NCI-H187 treated with DMSO at 0.1 percent for 48 hours (cell line): ENCODE data around the gene CGB5.
A peak's percentile ranks its signal among the peaks of the same experiment; 100 is the strongest.
"Not testable (repeated sequence)": the region's sequence is repeated elsewhere in the genome, so short reads cannot be mapped to it uniquely, and the experiment has no call there.

Source experiments
- DNase-seq: peaks from one replicate; lab custom pipeline; 2025; lab: John Stamatoyannopoulos, UW

Gene CGB5

DNA sequence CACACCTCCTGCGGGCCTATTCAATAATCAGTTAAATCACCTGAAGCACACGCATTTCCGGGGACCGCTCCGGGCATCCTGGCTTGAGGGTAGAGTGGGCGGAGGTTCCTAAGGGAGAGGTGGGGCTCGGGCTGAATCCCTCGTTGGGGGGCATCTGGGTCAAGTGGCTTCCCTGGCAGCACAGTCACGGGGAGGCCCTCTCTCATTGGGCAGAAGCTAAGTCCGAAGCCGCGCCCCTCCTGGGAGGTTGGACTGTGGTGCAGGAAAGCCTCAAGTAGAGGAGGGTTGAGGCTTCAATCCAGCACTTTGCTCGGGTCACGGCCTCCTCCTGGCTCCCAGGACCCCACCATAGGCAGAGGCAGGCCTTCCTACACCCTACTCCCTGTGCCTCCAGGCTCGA, at the start of gene CGB5:
Gene CGB5, plus strand, starts transcription at position 301 of the 400 bp plus-strand sequence. CDS start 362 bp downstream, outside the sequence.
- DNase-seq: not testable (repeated sequence)

DNA sequence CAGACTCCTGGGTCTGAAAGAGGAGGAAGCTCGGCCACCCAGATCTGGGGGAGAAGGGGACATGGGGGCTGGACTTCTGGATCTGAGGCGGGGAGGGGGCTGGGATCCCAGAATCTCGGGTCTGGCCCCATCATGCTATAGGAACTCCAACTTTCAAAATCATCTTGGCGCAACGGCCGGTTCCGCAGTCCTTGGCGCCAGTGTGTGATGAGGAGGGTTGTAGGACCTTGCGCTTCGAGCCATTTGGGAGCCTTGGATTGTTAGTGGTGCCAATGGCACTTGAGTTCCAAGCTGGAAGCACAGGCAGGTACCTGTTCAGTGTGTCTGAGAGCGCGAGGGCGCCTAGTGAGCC, 49.6 kb upstream of the CGB5 start:
- no peak for DNase-seq

DNA sequence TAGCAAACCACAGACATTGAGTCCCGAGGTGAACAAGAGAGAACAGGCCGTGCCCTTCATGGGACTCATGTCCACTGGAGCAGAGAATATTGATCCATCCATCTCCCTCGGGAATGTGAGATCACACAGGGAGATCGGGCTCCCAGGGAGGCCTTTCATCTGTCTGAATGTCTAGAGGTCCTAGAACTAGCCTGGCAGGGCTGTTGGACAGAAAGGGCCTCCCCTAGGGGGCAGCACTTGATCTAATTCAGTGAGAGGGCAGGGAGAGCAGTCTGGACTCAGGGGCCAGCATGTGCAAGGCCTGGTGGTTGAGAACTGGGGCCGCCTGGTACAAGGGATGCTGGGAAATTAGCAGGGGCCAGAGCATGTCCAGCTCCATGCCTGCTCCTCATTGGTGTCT, 45.7 kb upstream of the CGB5 start:
- no peak for DNase-seq

DNA sequence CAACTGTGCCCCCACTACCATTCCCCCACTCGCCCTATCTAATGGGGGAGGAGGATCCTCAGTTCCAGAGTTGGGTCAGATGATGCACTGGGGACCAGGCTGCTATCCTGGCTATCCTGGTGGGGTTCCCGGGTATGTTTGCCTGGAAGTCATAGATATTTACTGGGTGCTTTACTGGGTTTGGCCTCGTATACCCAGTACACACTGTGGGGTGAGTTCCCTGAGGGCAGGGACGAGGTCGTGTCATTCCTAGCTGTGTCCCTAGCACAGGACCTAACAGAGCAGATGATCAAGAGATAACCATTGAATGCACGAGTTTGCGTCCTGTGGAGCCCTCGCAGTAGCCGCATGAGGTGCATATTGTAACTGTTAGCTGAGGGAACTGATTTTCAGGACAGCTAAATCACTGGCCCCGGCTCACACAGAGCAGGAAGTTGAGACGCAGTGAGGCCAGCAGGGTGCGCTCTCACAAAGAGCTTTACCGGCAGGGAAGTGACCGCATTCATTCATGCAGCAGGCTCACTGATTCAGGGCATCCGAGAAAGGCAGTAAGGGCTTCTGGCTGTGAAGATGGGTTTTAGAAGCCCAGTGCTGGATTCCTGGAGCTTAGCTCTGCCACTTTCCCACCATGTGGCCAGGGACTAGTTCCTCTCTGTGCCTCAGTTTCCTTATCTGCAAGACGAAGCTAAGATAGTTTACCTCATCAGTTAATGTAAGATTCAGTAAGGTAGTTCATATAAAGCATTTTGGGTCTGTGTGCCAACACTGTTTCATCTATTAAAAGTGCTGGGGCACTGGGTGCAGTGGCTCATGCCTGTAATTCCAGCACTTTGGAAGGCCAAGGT, 43.9 kb upstream of the CGB5 start:
- no peak for DNase-seq

DNA sequence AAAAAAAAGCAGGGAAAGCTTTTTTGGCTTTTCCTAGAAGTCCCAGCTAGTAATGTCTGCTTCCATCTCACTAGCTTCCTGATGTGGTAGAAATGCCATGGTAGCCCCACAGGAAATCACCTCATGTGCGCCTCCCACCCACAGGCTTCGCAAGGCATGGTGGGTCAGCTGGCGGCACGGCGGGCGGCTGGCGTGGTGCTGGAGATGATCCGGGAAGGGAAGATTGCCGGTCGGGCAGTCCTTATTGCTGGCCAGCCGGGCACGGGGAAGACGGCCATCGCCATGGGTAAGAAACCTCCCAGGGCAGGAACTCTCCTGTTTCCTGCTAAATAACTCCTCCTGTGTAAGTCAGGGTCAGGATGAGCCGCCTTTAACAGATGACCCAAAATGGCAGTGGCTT, 39.5 kb upstream of the CGB5 start:
- no peak for DNase-seq

DNA sequence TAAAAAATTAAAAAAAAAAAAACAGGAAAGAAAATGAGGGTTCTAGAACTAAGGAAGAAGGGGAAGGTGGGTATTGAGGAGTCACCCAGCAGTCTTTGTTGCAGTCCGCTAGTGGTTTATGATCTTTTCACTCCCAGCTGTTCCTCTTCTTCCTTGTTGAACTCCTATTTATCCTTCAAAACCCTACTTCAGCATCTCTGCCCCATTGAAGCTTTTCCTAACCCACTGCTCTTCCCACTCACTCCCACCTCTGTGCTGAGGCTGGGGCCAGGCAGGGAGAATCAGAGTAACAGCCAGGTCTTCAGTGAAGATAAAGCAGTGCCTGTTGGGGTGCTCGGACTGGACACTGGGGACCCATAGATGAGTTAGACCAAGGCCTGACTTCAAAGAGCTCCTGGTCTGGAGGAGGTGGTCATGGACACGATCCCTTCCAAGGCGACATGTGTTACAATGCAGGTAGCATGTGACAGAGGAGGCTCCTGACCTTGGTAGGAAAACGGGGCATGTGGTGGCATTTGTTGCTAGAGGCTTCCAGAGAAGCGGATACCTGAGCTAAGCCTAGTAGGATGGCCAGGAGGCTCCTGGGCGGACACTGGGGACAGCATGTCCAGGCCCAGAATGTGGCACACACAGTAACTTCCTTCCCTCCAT, 38.6 kb upstream of the CGB5 start:
- no peak for DNase-seq

DNA sequence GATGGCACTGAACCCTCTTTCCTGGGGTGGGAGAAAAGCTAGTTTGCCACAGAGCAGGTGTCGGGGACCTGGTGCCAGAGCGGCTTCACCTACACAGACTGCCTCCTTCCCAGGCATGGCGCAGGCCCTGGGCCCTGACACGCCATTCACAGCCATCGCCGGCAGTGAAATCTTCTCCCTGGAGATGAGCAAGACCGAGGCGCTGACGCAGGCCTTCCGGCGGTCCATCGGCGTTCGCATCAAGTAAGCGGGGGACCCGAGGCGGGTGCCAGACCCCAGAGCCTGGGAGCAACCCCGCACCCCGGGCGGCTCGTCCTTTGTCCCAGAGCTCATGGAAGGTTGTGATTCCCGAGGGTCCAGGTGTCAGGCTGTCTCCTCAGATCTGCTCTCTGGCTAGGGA, 36.7 kb upstream of the CGB5 start:
- no peak for DNase-seq

DNA sequence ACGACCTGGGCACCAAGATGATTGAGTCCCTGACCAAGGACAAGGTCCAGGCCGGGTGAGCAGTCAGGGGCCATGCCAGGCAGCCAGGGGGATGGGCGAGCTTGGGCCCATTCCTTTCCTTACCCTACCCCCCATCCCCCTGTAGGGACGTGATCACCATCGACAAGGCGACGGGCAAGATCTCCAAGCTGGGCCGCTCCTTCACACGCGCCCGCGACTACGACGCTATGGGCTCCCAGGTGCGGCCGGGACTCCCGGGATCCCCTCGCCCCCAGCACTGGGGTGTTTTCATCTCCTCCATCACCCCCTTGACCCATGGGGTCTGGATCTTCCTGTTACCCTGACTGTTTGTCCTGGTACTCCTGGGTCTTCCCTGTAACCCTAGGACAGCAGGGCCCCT, 33.8 kb upstream of the CGB5 start:
- no peak for DNase-seq

DNA sequence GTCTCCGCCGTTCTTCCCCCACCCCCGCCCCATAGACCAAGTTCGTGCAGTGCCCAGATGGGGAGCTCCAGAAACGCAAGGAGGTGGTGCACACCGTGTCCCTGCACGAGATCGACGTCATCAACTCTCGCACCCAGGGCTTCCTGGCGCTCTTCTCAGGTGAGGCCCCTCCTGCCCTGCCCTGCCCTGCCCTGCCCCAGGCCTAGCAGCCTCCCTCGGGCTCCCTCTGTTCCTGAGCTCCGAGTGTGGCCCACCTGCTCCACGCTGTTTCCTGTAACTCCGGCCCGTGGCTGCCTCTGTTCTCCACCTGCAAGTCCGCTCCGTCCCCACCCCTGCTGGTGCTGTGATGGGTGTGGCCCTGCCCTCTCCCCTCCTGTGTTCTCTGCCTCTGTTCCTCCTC, 33.2 kb upstream of the CGB5 start:
- no peak for DNase-seq

DNA sequence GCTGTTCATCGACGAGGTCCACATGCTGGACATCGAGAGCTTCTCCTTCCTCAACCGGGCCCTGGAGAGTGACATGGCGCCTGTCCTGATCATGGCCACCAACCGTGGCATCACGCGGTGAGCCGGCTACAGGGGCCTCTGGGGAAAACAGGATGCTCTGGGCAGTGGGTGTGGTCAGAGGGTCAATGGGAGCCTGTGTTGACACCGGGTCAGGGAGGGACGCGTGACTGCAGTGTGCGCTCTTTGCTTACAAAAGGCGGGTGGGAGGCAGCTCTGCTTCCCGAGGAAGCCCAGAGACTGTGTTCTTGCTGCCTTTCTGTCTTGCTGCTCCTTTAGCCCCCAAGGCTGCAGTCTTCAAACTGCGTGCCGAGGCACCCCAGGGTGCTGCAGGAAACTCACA, 32.5 kb upstream of the CGB5 start:
- no peak for DNase-seq

DNA sequence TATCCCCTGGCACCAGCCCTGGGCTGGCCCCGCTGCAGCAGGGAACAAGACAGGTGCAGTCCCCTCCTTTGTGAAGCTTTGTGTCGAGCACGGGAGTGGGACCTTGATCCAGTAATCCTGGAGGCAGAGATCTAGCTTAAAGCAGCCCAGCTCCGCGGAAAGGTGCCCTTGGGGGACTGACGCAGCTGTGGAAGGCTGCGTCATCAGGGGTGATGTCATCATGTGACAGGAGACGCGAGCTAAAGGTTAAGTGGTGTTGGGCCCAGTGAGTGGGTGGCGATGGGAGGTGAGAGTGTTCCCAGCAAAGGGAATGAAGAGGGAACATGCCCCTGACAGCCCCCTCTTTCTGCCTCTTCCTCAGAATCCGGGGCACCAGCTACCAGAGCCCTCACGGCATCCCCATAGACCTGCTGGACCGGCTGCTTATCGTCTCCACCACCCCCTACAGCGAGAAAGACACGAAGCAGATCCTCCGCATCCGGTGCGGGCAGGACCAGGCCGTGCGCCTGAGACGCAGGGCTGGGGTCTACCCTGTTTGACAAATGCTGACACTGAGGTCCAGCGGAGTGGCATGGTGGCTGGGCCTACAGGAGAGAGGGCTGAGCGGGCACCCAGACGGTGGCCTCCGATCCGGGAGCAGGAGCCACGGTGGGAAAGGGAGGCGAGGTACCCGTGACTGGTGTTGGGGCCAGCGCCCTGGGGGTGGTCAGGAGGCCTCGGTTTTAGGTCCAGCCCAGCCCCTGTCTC, 29.4 kb upstream of the CGB5 start:
- DNase-seq: no peak

DNA sequence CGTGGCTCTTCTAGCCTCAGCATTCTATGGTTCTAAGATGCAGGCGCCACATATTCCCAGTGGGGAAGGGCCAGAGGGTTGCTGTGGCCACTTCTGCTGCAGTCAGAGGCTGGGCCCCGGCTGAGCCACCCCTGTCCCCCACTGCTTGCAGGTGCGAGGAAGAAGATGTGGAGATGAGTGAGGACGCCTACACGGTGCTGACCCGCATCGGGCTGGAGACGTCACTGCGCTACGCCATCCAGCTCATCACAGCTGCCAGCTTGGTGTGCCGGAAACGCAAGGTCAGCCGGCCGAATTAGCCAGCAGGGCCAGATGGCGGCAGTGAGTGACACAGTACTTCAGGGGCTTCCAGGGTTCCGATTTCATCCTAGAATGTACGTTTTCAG, 28.8 kb upstream of the CGB5 start:
- DNase-seq: no peak

DNA sequence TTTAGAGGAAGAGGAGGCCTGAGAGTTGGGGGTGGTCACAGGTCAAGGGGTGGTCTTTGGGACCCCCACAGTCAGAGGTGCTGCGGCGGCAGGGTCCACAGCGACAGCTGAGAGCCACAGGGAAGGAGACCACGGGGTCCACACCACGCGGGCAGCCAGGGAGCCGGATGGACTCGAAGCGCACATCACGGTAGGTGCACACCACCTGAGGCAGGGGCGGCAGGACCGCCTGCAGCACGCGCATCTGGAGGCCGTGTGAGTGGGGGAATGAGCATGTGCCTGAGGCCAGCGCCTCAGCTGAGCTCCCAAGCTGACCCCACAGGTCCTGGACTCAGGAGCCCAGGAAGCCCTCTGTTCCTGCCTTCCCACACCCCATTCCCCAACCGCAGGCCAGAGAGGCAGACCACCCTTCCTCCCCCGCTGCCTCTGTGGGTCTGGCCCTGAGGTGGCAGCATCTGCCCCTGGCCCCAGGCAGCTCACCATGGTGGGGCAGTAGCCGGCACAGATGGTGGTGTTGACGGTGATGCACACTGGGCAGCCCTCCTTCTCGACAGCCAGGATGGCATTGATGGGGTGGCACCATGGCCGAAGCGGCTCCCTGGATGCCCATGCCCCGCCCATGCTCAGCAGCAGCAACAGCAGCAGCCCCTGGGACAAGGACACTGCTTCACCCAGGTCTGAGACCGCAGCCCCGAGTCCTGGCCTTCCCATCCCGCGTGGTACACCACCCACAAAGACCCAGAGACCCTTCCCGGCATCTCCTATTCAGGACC, 27.4 kb upstream of the CGB5 start:
- no peak for DNase-seq

DNA sequence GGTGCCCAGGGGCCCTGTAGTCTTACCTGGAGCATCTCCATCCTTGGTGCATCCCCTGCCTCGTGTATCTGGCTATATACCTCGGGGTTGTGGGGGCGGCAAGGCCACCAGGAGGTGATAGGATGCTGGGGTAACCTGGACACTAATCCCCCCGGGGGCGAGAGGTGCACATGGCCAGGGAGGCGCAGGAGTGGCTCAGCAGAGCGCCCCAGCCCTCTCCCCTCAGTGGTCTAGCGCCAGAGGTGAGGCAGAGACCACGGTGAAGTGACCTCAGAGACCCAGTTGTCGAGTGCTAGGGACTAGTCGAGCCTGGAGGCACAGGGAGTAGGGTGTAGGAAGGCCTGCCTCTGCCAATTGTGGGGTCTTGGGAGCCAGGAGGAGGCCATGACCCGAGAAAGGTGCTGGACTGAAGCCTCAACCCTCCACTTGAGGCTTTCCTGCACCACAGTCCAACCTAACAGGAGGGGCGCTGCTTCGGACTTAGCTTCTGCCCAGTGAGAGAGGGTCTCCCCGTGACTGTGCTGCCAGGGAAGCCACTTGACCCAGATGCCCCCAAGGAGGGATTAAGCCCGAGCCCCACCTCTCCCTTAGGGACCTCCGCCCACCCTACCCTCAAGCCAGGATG, 26.5 kb upstream of the CGB5 start, which contains the start of gene LHB:
Gene LHB, minus strand, starts transcription at position 51 of the 625 bp plus-strand sequence. Its CDS starts 10 bp downstream, at position 41.
- DNase-seq: no peak

DNA sequence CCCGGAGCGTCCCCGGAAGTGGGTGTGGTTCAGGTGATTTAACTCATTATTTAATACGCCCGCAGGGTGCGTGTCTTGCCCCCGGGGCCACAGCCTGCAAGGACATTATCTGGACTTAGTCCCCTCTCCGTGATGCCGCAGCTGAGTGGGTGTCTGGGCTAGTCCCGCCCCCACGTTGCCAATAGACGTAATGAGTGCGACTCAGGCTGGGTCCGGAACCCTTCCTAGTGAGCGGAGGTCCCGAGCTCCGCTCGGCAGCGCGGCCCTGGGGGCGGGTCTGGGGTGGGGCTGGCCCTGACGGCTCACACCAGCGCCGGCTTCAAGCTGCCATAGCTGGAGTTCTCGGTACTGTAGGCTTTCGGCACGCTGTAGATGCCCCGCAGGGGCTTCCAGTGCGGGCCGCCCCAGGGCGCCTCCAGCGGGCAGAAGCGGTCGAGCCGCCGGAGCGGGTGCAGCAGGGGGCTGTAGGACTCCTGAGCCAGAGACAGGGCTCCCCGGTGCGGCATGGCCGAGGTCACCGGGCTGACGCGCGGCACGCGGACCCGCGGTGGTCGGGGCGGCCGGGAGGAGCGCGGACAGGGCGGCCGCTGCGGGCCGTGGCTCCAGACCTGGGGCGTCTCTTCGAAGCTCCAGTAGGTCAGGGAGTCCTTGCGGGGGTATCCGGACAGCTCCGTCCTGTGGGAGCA, 25.8 kb upstream of the CGB5 start:
- no peak for DNase-seq

DNA sequence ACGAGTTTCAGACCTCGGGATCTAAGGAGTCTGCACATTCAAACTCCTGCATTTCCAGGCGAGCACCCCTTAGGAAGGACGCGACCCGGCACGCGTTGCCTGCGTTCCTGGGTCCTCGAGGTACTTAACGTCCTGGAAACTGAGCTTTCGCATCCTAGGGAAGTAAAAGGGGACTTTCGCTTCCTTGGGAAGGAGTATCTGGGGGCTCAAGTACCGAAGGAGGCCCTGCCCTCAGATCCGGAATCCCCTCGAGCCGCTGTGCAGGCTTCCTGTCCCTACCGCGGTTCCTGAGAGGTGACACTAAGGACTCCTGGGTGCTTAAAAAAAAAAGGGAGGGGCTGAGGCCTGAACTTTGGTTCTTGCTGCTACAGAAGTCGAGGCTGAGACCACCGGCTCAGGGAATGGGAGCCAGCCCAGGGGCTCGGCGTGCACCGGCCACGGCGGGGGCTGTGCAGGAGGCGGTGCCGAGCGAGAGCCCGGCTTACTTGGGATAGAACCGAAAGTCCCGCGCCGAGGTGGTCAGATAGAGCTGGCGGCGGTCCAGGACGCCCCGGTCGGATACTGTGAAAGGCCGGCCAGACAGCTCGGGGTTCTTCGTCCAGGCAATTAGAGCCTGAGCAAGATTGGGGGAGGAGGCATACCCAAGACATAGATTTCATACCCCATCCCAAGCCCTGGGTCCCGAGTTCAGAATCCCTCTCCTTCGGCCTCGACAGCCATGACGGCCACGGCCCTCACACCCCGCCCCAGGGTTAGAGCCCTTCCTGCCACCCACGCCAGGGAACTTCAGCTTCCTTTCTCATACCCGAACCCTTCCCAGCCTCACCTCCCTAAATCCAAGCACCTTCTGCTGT, 25.0 kb upstream of the CGB5 start:
- not testable (repeated sequence) for DNase-seq

DNA sequence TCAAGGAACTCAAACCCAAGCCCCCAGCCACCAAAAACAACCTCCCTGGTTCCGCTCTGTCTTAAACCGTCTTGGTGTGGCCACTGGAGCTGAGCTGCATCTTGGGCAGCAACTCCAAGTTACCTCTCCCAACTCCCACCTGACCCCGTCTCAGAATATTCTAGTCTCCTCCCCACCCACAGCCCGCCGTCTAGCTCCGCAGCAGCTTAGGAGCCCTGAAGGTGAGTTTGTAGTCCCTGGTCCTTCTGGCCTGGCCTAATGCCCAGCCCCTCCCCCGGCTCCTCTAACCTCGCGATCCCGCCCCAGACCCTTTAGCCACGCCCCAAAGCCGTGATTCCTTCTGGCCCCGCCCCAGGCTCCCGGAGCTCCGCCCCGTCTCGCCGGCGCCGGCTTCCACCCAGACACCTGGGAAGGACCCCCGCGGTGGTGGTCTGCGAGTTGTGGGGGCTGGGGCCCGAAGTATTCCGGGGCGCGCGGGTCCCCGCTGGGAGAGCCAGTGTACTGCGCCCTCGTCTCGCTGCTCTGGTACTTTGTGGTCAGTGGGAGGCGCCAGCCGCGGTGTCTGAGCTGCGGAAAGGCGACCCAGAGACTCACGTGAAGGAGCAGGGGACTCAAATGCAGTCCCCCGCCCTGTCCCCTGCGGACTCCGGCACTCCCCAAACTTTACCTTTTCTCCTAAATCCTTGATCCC, 24.3 kb upstream of the CGB5 start:
- DNase-seq: peak; percentile 26

DNA sequence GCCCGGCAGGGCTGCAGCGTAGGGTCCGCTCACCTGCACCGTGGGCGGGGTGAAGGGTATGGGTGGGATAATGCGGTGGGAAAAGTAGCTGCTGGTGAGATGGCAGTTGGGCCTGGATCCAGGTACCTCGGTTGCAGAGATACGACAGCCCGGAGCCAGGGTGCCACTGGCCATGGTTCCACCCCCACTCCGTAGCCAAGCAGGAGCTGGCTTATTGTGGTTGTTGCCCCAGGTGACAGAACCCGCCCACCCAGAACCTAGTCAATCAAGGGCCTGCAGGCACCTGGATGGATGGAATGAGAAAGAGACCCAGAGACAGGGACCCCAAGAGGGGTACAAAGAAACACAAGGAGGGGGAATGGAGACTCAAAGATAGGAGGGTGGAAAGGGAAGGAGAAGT, 23.3 kb upstream of the CGB5 start:
- no peak for DNase-seq
